Measurements from ENCODE around the gene AHCYL2.
A peak's percentile ranks its signal among the peaks of the same experiment; 100 is the strongest.
"Not testable (repeated sequence)": the region's sequence is repeated elsewhere in the genome, so short reads cannot be mapped to it uniquely, and the experiment has no call there.

Gene AHCYL2

GRCh38 chr7:129228633-129229032, 3.8 kb downstream of the AHCYL2 start:
- no peak overlapping the region for H3K27ac ChIP-seq
- DNase-seq (ENCODE audit: low read depth, low spot score) = no peak

- H3K27ac ChIP-seq = no peak overlapping the region
- DNase-seq (ENCODE audit: low read depth, low spot score) = no peak
These were observed 6.8 kb downstream of the AHCYL2 start for GRCh38 chr7:129231666-129232065.

DNA sequence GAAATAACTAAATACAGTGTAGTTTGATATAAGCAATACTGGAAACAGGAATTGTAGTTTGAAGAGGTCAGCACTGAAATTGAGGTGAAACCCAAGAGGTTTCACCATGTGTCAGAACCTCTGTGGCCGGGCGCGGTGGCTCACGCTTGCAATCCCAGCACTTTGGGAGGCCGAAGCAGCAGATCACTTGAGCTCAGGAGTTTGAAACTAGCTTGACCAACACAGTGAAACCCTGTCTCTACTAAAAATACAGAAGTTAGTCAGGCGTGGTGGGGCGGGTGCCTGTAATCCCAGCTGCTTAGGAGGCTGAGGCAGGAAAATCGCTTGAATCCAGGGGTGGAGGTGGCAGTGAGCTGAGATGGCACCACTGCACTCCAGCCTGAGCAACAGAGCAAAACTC, 13.7 kb downstream of the AHCYL2 start:
- no peak for DNase-seq (ENCODE audit: low read depth, low spot score)
- no peak overlapping the region for H3K27ac ChIP-seq

DNA sequence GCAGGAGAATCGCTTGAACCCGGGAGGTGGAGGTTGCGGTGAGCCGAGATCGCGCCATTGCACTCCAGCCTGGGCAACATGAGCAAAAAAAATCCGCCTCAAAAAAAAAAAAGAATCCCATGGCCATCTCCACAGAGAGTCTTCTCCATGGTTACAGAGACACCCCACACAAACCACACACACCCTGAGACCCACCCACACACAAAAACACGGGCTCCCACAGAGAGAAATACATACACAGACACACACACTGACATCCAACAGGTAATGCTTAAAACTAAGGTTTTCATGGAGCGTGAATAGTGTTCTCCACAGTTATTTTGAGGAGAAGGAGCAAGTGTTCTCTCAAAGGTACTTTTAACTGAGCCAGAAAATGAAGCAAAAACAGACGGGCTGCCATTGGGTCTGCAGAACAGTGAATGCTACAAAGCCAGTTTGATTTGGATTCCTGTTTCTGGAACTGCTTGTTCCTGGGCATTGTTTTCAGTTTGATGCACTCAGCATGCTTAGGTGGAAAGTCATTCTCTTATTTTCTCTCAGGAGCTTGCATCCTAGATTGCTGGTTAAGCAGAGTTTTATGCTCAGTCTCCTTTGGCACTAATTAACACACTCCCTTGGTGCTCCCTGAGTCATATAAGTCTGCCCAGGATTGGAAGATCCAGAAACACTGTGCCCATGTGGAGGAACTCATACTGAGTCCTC, 15.4 kb downstream of the AHCYL2 start:
- H3K27ac ChIP-seq = no peak overlapping the region
- DNase-seq (ENCODE audit: low read depth, low spot score) = no peak

GRCh38 chr7:129244220-129244619, 19.4 kb downstream of the AHCYL2 start:
- H3K27ac ChIP-seq = no peak overlapping the region
- DNase-seq (ENCODE audit: low read depth, low spot score) = no peak

GRCh38 chr7:129245533-129245932, 20.7 kb downstream of the AHCYL2 start:
- no peak overlapping the region for H3K27ac ChIP-seq
- no peak for DNase-seq (ENCODE audit: low read depth, low spot score)

GRCh38 chr7:129247087-129247486, 22.3 kb downstream of the AHCYL2 start:
- DNase-seq (ENCODE audit: low read depth, low spot score) = no peak
- H3K27ac ChIP-seq = no peak overlapping the region

GRCh38 chr7:129252128-129252527, 27.3 kb downstream of the AHCYL2 start:
- DNase-seq (ENCODE audit: low read depth, low spot score) = no peak
- H3K27ac ChIP-seq = no peak overlapping the region

GRCh38 chr7:129252603-129253002, 27.8 kb downstream of the AHCYL2 start:
- DNase-seq (ENCODE audit: low read depth, low spot score); H3K27ac ChIP-seq: not testable (repeated sequence)

DNA sequence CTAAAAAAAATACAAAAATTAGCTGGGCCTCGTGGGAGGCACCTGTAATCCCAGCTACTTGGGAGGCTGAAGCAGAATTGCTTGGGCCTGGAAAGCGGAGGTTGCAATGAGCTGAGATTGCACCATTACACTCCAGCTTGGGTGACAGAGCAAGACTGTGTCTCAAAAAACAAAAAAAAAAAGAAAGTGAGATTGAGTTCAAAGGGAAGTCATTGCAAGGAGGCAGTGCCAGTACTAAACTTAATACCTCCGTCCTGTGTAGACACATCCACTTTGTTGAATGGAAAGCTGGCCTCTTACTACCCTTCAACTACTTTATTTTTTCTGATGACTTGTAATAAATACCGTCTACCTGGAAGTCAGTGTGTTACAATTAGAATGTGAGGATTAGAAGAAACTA, 31.0 kb downstream of the AHCYL2 start:
- no peak overlapping the region for H3K27ac ChIP-seq
- no peak for DNase-seq (ENCODE audit: low read depth, low spot score)

DNA sequence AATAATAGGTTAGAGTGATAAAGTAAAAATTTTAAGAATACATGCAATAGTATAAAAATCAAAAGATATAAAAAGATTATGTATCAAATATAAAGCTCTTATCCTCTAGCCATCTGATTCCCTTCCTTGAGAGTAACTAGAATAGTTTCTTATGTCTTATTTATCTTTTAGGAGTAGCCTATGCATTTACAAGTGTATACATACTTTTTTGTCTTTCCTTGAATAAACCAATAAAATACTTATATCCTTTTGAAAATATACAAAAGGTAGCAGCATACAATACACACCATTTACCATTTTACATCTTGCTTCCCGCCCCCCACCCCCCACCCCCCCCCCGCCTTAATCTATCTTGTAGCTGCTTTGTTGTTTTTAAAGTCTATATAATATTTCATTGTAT, 31.4 kb downstream of the AHCYL2 start:
- DNase-seq (ENCODE audit: low read depth, low spot score) = no peak
- no peak overlapping the region for H3K27ac ChIP-seq

- DNase-seq (ENCODE audit: low read depth, low spot score) = no peak
- no peak overlapping the region for H3K27ac ChIP-seq
These were observed 32.3 kb downstream of the AHCYL2 start for GRCh38 chr7:129257168-129257567.

DNA sequence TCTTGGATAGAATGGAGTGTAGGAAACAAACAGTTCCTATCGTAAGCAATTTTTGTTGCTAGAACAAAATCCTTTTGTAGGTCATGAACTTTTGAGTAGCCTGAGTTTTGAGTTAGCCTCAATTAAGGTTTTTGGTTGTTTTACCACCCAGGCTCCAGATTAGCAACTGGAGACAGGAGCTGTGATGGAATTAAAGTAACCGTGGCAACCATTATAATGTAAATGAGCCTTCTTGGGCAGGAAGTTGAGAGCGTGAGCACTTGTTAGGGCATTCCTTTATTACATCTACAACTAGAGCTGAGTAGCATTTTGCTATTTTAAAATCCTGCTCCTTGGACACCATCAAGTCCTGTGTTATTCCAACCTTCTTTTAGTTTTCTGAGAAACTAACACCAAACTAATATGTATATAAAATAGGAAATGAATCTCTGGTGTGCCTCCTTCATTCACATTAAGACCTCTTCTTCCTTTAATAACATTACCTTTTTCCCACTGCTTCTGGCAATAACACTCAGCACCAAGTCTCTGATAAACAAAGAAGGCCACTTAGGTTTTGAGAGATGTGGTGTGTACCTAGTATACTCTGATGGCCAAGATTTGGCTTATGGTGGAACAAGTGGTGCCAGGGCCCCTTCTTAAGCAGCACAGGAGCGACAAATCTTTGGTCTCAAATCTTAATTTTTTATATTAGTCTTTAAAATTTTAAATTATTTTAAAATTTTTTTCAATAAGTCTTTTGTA, 34.0 kb downstream of the AHCYL2 start:
- peak overlapping the region; percentile 25 for H3K27ac ChIP-seq
- no peak for DNase-seq (ENCODE audit: low read depth, low spot score)

GRCh38 chr7:129262324-129262723, 37.5 kb downstream of the AHCYL2 start:
- DNase-seq (ENCODE audit: low read depth, low spot score) = no peak

DNA sequence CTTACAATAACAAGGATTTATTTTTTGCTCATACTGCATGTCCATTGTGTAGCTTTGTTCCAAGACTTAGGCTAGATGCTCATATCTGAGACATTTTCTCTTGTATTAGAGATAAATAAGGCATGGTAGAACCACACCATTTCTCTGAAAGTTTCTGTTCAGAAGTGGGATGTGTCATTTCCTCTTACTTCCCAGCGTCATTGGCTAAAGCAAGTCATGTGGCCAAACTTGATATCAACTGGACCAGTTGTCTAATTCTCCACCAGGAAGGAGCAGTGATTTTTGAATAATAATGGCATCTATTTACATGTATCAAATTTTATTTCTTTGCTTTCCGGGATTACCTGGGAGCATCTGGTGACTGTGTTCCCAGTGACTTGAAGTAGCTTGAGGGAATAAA, 38.3 kb downstream of the AHCYL2 start:
- no peak for DNase-seq (ENCODE audit: low read depth, low spot score)
- H3K27ac ChIP-seq = no peak overlapping the region

More at GRCh38 chr7:129262324-129262723, 37.5 kb downstream of the AHCYL2 start:
- H3K27ac ChIP-seq = no peak overlapping the region

DNA sequence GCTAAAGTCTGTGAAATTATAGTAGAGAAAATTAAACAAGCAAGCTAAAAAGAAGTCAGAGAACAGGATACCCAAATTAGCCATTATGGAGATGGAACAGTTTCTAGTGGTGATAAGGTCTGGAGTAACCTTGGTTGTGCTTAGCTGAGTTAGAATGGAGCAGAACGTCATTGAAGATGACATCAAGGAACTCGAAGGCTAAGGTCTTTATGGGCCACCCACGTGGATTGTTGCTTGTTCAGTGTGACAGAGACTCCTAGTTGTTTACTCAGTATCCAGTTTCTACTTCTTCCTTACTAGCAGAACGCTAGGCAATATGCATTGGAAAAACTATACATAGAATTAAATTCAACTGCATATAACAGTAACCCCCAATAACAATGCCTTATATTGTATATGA, 39.7 kb downstream of the AHCYL2 start:
- DNase-seq (ENCODE audit: low read depth, low spot score) = no peak
- no peak overlapping the region for H3K27ac ChIP-seq

- no peak overlapping the region for H3K27ac ChIP-seq
- no peak for DNase-seq (ENCODE audit: low read depth, low spot score)
These were observed 40.5 kb downstream of the AHCYL2 start for GRCh38 chr7:129265328-129265727.

DNA sequence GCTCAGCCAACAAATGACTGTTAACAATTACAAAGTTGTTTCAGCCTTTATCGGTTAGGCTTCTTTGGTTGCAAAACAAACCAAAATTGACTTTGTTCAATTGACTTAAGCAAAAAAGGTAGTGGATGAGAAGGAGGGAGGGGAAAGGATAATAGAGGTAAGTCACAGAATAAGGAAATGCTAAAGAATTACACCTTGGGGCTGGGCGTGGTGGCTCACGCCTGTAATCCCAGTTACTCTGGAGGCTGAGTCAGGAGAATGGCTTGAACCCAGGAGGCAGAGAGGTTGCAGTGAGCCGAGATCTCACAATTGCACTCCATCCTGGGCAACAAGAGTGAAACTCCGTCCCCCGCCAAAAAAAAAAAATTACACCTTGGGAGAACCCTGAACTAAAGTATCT, 41.4 kb downstream of the AHCYL2 start:
- no peak for DNase-seq (ENCODE audit: low read depth, low spot score)
- H3K27ac ChIP-seq = no peak overlapping the region

- no peak for DNase-seq (ENCODE audit: low read depth, low spot score)
- H3K27ac ChIP-seq = no peak overlapping the region
These were observed 45.2 kb downstream of the AHCYL2 start for GRCh38 chr7:129270077-129270476.

DNA sequence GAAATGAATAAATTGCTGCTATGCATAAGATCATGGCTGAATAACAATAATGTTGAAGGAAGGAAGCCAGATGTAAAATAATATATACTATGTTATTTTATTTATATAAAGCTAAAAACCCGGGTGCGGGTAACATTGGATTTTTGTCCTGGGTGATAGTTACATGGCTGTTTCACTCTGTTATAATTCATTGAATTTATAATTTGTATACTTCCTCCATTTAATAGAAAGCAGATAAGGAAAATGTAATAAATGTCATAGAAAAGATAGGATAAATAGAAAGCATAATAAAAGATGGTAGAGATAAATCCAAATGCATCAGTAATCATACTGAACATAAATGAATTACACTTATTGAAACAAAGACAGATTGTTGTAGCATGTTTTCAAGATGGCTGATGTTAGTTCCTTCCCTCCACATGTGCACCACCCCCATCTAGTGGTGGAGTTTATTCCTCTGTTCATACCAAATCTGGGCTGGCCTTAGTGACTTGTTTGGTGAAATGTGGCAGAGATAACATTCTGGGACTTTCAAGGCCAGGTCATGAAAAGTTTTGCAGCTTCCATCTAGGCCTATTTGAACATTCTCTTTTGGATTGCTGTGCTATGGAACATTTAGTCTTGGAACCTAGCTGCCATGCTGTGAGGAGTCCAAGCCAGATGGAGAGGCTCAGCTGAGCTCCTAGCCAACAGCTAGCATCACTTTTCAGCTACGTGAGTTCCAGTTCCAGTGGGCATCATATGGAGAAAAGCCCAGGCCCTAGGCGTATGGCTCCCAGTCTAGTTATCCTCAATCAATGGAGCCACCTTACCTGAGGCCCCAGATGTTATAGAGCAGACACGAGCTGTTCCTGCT, 46.9 kb downstream of the AHCYL2 start:
- DNase-seq (ENCODE audit: low read depth, low spot score) = no peak
- H3K27ac ChIP-seq = no peak overlapping the region

DNA sequence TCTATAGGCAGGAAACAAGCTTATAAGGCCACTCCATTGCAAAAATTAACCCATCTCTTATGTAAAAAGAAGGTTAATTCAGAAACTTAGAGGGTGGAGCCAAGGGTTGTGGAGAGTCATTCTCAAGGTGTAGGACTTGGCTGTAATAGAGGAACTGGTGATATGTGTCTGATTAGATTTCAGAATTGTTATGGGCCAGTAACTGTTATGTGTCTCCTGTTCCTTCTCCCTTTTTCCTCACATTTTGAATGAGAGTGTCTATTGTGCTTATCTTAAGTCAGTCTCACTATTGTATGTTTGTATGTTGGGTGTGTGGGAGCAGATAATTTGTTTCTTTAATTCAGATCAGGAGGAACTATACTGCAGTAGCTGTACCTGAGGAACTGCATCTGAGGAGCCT, 49.1 kb downstream of the AHCYL2 start:
- H3K27ac ChIP-seq = no peak overlapping the region
- no peak for DNase-seq (ENCODE audit: low read depth, low spot score)
